ENCODE results near the gene SOX10.

DNA sequence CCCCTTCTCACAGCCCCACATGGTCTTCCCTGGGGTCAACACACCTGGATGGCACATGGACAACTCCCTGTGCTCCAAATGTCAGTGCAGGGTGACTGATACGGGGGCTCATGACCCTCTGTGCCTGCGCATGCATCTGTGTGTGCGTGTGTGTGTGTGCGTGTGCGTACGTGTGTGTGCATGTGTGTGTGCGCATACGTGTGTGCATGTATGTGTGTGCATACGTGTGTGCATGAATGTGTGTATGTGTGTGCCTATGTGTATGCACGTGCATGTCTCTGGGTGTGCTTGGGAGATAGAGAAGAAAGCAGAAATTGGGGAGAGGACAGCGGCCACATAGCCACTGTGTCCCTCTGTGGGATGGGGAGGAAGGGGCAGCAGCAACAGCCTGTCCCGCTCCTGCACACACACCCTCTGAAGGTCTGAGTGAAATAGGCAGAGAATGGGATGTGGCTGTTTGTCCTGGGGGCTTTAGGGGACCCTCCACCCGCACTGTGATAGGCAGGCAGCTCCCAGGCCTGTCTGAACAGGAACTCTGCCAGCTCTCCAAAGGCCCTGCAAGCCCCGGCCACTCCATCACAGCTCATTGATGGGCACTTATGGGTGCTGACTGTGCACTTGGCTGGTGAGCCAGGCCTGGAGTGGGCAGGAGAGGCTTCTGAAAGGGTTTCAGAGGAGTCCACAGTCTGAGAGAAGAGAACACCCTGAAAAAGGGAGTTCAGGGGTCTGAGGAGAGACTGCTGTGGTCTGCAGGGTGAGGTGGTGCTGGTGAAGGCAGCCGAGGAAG is 44.2 kb upstream of the SOX10 start:
- TF ChIP-seq MYC (IDR thresholded peaks at IDR 0.05; ENCODE audit: low read depth, low read length) (no peak), MYC (CRISPR knock-in tag; IDR thresholded peaks at IDR 0.05; ENCODE audit: borderline replicate concordance, low read depth) (no peak), HDAC3 (IDR thresholded peaks at IDR 0.05; ENCODE audit: borderline replicate concordance, partially characterized antibody) (no peak), HDAC2 (IDR thresholded peaks at IDR 0.05) (no peak), TCF7L2 (IDR thresholded peaks at IDR 0.05; ENCODE audit: low read depth, low read length) (no peak), POLR2A (conservative IDR thresholded peaks at IDR 0.05) (no peak), RBM22 (IDR thresholded peaks at IDR 0.05; ENCODE audit: low read depth, low read length, poor library complexity, severe bottlenecking) (no peak), SMC3 (conservative IDR thresholded peaks at IDR 0.05; ENCODE audit: insufficient read depth, low read depth, low read length) (no peak), ARNT (IDR thresholded peaks at IDR 0.05) (no peak), BRCA1 (IDR thresholded peaks at IDR 0.05) (no peak), BRCA1 (CRISPR knock-in tag; IDR thresholded peaks at IDR 0.05) (no peak), CTCF (IDR thresholded peaks at IDR 0.05 in 2 of 3, conservative IDR thresholded peaks at IDR 0.05 in 1 of 3; ENCODE audit: insufficient read depth in 2 of 3, low read depth in 1 of 3, low read length in 3 of 3) (no peak), POLR2AphosphoS5 (IDR thresholded peaks at IDR 0.05; ENCODE audit: control insufficient read depth, insufficient read depth, low read depth, low read length) (no peak)
